Measurements from ENCODE around the gene AK3.
A peak's percentile ranks its signal among the peaks of the same experiment; 100 is the strongest.

Gene AK3

GRCh38 chr9:4748612-4749011 is 7.6 kb upstream of the AK3 start:
- DNase-seq (ENCODE audit: low spot score): no peak

DNA sequence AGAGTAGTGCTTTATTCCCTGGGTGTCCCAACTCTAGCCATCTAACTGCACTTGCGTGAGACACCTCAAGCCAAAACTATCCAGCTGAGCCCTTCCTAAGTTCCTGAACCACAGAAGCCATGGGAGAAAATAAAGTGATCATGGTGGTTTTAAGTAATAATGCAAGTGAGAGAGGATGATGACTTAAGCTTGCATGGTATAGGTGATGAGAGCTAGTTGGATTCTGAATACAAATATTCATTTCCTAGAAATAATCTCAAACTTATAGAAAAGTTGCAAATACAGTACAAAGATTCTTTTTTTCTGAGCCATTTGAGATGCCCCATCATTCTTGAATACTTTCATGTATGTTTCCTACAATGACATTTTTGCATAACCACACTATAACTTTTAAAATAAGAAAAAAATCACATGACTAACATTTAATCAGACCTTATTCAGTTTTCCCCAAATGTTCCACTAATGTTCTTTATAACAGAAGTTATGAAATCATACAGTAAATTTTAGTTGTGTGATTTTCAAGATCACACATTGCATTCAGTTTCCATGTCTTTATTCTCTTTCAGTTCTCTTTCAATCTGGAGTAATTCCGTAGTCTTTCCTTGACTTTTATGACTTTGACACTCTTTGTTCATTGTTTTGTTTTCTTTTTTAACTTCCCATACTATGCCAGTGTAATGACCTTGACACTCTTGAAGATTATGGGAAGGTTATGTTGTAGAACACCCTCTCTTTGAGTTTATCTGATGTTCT is 5.5 kb upstream of the AK3 start:
- no peak for DNase-seq (ENCODE audit: low spot score)

GRCh38 chr9:4743131-4743875 is 2.3 kb upstream of the AK3 start:
- DNase-seq (ENCODE audit: low spot score): peak; percentile 33

- DNase-seq (ENCODE audit: low spot score): peak; percentile 25
These were observed 1.2 kb upstream of the AK3 start for GRCh38 chr9:4742246-4742645.

GRCh38 chr9:4741365-4742089 is 525 bp upstream of the AK3 start:
- peak; percentile 43 for DNase-seq (ENCODE audit: low spot score)

DNA sequence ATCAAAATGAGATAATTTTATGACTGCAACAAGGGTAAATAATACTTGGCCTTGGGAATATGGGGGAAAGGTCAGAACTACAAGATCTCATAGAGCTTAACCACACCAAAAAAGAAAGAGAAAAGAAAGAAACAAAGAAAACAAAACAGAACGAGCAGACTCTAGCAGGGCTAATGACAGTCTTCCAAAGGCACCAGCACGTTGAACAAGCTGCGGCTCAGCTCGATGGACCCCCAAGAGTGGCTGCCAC is 689 bp downstream of the AK3 start:
- peak; percentile 34 for DNase-seq (ENCODE audit: low spot score)

DNA sequence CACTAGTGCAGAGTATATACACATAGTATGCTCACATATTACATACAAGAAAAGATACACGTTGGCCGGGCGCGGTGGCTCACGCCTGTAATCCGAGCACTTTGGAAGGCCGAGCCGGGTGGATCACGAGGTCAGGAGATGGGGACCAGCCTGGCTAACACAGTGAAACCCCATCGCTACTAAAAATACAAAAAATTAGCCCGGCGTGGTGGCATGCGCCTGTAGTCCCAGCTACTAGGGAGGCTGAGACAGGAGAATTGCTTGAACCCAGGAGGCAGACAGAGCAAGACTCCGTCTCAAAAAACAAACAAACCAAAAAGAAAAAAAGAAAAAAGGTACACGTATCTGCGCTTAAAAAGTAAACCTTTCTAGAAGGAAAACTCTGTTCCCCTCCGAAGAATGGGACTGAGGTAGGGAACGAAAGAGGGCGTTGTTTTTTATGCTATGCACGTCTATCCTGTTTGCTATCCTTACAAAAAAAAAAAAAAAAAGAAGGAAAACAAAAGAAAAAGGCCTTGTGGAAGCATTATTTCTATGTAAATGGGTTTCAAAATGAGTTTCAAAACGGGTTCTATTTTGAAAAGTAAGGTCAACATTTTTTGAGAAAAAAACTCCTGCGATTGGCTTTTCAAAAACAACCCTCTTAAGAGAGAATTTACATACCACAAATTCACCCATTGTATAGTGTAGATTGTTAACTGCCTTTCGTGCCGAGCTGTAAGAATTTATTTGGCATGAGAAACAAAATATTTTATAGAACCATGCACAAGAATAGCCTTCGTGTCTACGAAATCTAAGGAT is 1.2 kb downstream of the AK3 start:
- DNase-seq (ENCODE audit: low spot score): no peak

GRCh38 chr9:4738866-4739586 is 2.0 kb downstream of the AK3 start:
- no peak for DNase-seq (ENCODE audit: low spot score)

DNA sequence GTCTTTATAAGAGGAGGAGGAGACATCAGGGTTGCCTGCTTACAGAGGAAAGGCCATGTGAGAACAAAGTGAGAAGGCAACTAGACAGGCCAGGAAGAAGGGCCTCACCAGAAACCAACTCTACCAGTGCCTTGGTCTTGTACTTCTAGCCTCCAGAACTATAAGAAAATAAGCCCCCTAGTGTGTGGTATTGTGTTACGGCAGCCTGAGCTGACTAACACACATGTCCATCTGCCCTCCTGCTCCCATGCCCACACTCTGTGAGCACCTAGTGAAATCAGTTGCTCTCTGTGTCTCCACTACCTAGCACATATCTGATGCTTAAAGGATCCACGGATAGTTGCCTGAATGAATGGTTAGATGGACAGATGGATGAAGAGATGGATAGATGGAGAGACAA is 6.9 kb downstream of the AK3 start:
- DNase-seq (ENCODE audit: low spot score): no peak

DNA sequence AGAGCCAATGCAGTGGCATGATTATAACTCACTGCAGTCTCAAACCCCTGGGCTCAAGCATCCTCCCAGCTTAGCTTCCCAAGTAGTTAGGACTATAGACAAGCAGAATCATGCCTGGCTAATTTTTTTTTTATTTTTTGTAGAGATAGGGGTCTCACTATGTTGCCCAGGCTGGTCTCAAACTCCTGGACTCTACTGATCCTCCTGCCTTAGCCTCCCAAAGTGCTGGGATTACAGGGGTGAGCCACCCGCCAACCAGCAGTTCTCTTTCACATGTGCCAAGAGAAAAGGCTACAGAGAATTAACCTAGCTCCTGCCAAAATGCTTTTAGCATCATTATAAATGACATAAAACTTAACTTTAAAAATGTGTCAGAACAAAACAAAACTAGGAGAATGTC is 8.1 kb downstream of the AK3 start:
- no peak for DNase-seq (ENCODE audit: low spot score)

DNA sequence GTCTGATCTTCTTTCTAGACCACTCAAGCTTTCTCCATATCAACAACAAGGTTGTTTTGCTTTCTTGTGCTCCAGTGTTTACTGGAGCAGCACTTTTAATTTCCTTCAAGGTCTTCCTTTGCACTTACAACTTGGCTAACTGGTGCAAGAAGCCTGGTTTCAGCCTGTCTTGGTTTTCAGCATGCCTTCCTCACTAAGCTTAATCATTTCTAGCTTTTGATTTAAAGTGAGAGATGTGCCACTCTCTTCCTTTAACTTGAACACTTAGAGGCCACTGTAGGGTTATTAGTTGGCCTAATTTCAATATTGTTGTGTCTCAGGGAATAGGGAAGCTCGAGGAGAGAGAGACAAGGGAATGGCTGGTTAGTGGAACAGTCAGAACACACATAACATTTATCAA is 13.4 kb downstream of the AK3 start:
- DNase-seq (ENCODE audit: low spot score): no peak

- DNase-seq (ENCODE audit: low spot score): no peak
These were observed 15.1 kb downstream of the AK3 start for GRCh38 chr9:4725706-4726442.

- DNase-seq (ENCODE audit: low spot score): no peak
These were observed 19.3 kb downstream of the AK3 start for GRCh38 chr9:4721736-4722135.

DNA sequence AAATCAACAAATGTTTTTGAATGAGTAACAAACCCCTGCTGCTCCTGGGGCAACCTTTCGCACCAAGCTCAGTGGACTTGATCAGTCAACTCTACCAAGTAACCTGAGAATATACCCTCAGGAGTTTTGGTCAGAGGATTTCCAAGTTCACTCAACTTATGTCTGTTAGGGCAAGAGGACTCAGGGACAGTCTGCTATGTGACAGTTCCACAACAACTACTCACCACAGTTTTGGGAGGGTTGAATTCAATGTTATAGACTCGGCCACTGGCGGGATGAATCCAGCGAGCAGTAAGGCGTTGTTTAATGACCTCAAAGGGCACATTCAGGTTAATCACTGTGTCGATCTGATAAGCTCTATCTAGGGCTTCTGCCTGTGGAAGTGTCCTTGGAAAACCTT is 22.1 kb downstream of the AK3 start:
- no peak for DNase-seq (ENCODE audit: low spot score)

- DNase-seq (ENCODE audit: low spot score): no peak
These were observed 23.2 kb downstream of the AK3 start for GRCh38 chr9:4717815-4718214.

- no peak for DNase-seq (ENCODE audit: low spot score)
These were observed 24.8 kb downstream of the AK3 start for GRCh38 chr9:4716163-4716562.

DNA sequence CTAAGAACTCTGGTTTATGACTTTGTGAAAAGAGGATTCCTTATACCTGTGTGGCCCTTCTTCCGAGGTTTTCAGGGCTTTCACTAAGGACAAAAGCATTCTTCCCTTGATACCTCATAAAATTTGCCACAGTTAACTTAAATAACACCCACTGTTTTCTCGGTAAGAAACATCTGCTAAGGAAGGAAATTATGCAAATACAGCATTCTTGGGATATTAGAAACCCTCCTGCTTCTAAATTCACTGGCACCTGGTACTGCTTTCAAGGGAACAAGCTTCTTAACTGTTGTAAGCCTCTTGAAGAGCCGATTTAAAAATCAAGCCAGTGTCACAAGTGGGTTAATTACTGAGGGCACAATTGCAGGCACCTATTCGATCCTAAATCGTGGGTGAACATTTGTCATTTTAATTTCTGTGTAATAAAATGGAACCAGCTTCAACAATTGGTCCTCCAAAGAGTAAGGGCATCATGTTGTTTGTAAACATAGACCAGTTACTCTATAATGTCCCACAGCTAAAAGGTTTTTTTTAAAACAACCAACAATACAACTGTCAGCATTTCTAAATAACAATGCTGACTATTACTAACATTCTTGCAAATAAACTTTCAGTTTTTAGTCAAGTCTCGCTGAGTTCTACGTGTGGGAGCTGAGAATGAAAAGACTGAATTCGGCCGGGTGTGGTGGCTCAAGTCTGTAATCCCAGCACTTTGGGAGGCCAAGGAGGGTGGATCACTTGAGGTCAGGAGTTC is 26.6 kb downstream of the AK3 start:
- no peak for DNase-seq (ENCODE audit: low spot score)

GRCh38 chr9:4713849-4714248 is 27.2 kb downstream of the AK3 start:
- DNase-seq (ENCODE audit: low spot score): no peak

DNA sequence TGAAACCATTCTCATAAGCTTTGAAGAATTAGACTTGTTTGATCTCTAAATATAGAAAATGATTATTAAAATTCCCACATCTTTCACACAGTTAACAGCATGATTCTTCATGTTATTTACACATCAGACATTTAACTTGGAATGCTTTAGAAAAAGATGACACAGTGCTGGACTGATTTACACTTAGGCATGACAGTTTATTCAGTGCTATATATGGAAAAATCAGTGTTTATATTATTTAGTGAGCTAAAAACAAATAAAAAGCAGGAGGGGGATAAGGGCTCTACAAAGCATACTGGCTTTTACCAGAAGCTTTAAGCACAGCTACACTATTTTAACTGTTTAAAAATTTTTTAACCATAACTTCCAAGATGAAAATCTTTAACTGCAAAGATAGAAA is 31.6 kb downstream of the AK3 start:
- DNase-seq (ENCODE audit: low spot score): no peak

DNA sequence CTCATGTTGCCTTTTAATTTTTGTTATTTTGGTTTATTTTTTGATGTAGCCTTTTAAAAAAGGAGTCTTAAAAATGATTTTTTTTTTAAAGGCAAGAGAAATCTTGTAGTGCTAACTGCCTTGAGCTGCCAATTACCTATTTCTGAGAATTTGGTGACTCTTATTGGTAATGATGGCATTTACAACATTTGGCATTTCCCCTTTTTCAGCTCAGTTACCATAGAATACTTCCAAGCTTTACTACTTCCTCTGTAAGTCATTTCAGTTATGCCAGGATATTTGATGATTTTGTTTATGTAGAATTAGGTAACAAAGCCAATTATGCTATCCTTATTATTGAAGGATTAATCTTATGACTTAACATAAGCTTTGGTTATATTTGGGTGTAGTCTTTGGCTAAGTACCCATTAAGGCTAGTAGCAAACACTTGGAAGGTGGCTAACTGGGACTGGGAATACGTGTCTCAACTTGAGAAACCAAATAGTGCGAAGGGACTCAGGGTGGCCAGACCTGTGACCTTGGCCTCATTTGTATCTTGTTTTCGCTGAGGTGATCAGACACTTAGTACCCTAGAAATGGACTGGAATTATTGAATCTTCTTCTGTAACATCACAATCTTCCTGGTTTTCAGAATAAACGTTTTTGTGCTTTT is 33.9 kb downstream of the AK3 start:
- DNase-seq (ENCODE audit: low spot score): no peak

Data from kidney tubule cell (primary cell).